Stimulated activated CD4-positive, alpha-beta T cell treated with anti-CD3 and anti-CD28 coated beads, Interleukin-4, amount 100 ng/mL, for 24 hours (primary cell): ENCODE data around the gene MAPK4.

Source experiments
- DNase-seq: peaks from one replicate; pipeline ENCODE4 v3.0.0-alpha.2; 2020

Gene MAPK4

DNA sequence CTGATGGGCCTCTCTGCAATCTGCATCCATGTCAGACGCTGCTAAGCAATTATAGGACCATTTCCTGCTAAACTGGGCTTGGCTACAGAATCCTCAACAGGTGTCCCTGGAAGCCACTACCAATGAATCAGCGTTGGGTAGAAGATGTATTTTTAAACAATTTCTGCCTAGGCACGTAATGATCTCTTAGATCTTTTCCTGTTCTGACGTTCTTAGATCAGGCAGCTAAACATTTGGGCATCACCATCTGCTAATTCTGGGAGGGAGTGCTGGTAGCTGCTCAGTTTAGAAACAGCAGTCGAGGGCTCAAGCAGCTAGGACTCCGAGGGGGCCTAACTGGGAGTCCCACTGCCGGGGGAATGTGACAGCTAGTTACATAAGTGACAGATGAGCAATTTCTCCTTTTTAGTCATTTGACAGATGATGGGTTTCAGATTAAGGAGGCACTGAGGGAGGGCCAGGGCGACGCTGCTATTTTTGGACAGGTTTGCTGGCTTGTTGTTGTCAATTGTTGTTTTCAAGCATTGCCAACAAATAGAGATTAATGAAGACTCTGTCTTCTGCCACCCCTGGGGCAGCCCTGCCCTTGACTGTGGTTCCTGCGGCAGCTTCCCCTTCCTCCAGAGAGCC is 167.2 kb downstream of the MAPK4 start:
- no peak for DNase-seq

DNA sequence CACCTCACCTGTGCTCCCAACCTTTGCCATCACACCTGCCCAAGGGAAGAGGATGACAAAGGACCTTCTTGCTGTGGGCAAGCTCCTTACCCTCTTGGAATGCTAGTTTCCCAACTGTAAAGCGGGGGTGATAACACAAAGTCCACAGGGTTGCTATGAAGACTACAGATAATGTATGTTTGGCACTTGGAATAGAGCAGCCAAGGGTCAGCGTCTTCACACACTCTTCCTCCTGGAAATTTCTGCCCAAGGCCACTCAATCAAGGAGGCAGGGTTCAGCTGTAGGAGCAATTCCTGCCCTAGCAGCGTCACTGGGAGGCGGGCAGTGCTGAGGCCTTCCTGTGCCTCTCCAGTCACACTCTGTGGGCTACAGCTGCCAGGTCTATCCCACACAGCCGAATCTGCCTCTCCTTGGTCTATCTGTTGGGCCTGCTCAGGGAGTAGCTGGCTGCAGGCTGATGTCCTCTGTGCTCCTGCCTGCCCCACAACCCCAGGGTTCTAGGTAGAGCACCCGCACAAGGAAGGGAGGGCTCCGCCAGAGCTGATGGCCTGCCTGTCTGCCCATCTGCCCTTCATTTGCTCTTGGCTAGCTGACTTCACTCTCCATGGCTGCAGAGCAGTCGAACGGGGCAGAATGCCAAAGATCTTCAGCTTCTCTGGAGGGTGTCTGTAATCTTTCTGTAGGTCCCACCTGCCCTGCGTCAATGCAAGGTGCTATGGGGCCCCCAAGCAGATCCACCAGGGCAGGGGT is 168.0 kb downstream of the MAPK4 start:
- no peak for DNase-seq

GRCh38 chr18:50729376-50729775 is 169.5 kb downstream of the MAPK4 start:
- no peak for DNase-seq

DNA sequence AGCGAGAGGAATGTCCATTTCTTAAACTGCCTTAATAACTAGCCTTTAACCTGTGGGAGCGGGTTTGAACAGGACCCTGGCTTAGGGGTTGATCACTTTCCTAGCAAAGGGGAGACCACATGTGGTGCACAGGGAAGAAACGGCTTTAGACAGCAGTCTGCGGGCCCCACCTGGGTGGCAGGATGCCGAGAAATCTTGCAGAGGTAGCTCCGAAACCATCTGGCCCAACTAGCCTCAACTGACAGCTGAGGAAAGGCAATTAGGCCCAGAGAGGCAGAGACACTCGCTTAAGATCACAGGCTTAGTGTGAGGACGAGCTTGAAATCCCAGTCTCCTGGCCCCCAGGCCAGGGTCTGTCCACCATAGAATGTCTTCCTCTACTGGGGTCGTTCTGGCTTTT is 170.1 kb downstream of the MAPK4 start:
- DNase-seq, result no peak

DNA sequence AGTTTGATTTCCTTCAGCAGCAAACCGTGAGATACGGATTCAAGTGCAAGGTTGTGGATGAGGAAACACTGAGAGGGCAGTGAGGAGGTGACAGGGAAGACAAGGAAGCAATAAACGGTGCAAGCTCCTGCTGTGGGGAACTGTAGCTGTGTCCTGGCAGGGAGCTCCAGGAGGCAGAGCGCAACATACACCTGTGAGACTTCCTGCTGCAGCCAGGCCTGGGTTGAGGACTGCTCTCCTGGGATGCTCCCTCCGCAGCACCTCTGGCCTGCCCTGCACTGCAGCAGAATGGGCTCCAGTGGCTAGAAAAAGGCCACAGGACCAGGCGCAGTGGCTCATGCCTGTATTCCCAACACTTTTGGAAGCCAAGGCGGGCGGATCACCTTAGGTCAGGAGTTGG is 174.5 kb downstream of the MAPK4 start:
- no peak for DNase-seq

GRCh38 chr18:50734886-50735285 is 175.0 kb downstream of the MAPK4 start:
- DNase-seq, result no peak

DNA sequence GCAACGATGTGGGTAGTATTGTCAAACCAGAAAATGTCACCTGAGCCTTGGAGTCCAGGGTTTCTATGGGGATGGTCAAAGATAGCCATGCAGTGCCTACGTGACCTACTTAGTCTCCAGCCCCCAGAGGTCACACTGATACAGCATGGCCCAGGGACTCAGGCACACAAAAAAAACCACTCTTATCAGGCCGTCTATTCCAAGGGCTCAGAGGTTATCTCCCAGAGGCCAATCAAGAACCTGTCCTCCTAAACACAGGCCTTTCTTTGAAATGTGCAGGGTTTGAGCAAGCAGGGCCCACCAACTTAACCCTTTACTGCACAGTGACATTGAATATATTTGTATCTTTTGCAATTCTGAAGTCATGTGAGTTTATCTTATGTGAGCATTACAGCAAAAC is 177.2 kb downstream of the MAPK4 start:
- DNase-seq, result no peak

GRCh38 chr18:50738098-50738757 is 178.3 kb downstream of the MAPK4 start:
- DNase-seq, result no peak

- no peak for DNase-seq
Measured at GRCh38 chr18:50742952-50743351, 183.1 kb downstream of the MAPK4 start.

- DNase-seq, result no peak
Measured at GRCh38 chr18:50744253-50744652, 184.4 kb downstream of the MAPK4 start.

DNA sequence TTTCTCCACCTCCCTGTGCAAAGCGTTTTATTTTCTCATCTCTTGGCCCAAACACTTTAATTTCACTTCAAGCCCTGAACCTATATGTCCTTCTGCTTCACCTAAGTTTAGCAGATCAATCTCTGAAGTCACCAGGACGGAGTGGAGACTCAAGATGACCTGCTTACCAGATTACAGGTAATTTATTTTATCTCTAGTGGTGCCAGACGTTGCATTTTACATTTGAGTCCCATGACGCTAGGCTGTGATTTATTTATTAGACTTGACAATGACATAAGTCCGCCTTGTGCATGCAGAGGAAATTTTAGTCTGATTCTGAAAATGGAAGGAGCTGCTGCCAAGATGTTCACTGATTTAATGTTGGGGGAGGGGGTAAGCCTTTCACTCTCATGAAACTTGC is 186.1 kb downstream of the MAPK4 start:
- DNase-seq, result no peak

DNA sequence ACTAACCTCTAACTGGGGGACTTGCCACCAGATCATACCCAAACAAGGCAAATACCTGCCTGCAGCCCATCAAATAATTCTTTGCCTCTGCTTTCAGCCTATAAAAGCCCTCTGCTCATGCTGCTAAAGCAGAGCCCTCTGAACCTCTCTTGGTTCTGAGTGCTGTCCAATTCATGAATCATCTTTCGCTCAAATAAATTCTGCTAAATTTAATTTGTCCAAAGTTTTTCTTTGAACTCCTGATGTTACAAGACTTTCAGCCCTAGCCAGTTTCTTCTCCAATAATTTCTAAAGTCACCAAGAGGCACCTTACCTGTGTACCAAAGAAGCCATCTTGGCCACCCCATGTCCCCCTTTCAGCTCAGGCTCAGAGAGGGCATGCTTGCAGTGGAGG is 188.0 kb downstream of the MAPK4 start:
- DNase-seq, result no peak

- DNase-seq, result no peak
Measured at GRCh38 chr18:50748243-50749229, 188.6 kb downstream of the MAPK4 start.

DNA sequence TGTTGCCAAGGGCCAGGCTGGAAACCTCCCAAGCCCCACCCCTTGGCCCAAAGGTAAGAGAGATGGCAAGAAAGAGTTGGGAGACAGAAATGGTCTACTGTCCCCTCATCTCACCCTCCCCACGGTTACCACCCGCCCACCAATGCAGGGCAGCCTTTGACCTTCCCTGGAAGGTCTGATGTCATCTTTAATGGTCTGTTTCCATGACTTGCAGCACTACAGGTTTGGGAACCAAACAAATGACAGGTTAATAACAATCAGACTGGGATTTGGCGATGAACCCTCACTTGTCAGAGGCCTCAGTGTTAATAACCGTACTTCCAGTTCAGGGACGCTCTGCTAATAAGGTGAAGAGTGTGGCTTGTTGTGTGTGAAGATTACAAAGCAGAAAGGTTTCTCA is 189.5 kb downstream of the MAPK4 start:
- no peak for DNase-seq

GRCh38 chr18:50749945-50750344 is 190.1 kb downstream of the MAPK4 start:
- no peak for DNase-seq

- no peak for DNase-seq
Measured at GRCh38 chr18:50750546-50750945, 190.7 kb downstream of the MAPK4 start.

- no peak for DNase-seq
Measured at GRCh38 chr18:50751490-50751889, 191.6 kb downstream of the MAPK4 start.

DNA sequence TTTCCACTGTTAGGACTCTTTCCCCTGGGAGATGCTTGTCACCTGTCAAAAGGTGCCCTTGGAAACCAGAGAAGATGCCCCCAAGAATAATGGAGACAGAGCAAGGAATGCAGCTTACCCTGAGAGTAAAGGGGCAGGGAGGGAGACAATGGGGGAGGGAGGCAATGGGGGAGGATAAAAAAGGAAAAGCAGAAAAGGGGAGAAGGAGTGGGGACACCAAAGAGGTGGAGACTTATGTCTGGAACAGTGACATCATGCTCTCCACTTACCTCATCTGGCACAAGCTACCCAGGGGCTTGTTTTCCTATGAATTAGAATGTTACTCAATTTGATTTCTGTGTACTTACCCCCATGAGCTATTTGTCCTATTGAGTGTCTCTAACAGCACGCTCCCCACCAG is 192.1 kb downstream of the MAPK4 start:
- no peak for DNase-seq

- DNase-seq, result no peak
Measured at GRCh38 chr18:50753311-50753710, 193.4 kb downstream of the MAPK4 start.

DNA sequence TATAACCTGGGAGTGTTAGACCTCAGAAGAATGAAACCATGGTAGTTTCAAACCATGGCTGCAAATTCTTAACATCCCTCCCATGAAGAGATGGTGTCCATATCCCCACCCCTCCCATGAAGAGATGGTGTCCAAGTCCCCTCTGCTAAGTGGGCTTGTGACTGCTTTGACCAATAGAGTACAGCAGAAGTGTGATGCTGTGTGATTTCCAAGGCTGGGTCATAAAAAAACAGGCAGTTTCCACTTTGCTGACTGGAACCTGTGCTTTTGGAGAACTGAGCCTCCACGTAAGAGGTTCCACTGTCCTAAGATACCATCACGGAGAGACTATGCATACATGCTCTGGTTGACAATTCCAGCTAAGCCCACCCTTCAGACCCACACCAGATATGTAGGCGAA is 194.4 kb downstream of the MAPK4 start:
- no peak for DNase-seq

DNA sequence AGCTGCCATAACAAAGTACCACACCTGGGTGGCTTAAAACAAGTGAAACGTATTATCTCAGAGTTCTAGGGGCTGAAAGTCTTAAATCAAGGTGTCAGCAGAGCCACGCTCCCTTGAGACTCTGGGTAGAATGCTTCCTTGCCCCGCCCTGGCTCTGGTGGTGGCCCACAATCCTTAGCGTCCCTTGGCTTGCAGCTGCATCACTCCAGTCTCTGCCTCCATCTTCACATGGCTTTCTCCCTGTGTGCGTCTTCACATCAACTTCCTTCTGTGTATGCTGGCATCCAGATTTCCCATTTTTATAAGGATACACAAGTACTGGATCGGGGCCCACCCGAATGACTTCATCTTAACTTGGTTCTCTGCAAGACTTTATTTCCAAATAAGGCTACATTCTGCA is 197.5 kb downstream of the MAPK4 start:
- DNase-seq, result no peak

- DNase-seq, result no peak
Measured at GRCh38 chr18:50769463-50769862, 209.6 kb downstream of the MAPK4 start.

DNA sequence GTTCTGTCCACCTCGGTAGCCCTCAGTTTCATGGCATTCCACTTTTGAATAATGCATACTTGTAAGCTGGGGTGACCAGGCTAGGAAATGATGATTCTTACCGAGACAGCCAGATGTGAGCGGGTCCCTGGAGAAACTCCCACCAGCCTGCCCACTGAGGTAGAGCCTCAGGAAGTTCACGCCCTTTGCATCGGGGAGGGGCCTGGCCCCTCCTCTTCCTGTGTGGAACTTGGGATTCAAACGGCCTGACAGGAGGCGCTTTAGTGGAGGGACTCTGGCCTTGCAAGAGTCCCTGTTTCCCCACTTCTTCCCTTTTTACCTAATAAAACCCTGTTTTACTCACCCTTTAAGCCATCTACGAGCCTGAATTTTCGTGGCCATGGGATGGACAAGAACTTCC is 215.3 kb downstream of the MAPK4 start:
- DNase-seq, result no peak
